Fibroblast of gingiva (primary cell): ENCODE results near the gene POMT1.
"Not testable (repeated sequence)": the region's sequence is repeated elsewhere in the genome, so short reads cannot be mapped to it uniquely, and the experiment has no call there.

Experiments
- DNase-seq: peaks from one replicate; pipeline ENCODE4 v3.0.0-alpha.2; 2011; ENCODE audit warnings: low read depth

POMT1 gene

DNA sequence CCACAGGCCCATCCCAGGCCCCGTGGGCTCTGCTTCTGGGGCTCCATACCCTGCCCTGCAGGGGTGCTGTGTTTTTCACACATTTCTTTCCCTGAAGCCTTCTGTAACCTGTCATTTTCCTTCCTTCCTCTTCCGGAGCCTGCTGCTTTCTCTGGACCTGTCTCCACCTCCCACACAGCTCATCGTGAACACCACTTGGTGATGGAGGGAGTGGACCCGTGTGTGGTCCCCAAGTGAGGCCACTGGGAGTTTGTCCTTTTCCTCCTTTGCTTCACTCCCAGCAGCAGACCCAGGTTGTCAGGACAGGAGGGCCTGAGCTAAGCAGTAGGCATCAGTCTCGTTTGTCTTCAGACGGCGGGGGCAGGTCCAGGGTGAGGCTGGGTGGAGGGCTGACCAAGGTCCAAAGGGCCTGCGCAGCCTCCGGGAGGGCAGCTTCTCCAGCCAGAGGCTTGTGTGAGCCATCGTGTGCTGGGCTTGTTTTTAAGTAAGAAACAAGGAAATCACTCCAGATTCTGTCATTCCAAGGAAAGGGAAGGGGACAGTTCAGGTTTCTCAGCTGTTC lies 5.8 kb upstream of the POMT1 start:
- no peak for DNase-seq

DNA sequence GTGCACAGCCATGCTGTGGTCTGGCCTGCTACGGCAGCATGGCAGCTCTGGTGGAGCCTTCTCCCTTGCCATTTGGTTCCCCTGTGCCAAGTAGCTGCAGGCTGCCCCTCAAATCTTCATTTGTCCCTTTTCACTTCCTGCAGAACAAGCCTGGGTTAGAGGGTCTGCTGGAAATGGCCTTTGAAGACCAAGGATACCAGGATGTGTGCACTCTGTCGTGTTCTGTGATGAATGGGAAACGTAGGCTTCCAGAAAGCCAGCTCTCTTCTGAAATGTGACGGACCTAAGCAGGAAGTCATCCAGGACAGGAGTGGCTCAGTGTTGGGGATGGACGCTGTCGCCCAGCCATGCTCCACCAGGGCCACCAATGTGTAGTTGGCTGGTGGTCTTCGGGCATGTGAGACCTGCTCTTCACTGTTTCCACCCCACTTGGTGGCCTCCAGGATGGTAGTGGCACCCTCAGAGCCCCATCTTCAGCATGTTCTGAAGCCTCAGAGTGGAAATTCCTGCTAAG lies 3.4 kb upstream of the POMT1 start:
- DNase-seq, result no peak

DNA sequence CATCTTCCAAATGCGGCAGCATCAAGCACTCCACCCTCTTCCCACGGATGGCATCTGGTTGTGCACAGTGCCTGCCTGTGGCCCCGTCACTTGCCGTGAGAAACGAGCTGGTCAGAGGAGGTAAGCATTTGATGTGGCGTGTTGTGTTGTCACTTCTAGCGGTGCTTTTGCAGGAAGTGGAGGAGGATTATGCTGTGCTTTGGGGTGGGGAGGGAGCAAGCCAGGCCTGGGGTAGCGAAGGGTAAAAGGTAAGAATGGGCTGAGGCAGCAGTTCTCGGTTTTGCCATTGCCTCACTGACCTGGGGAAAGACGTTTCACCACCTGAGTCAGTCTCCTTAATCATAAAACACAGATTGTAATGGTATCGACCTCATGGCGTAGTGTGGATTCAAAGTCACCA lies 2.3 kb upstream of the POMT1 start:
- DNase-seq, result no peak

DNA sequence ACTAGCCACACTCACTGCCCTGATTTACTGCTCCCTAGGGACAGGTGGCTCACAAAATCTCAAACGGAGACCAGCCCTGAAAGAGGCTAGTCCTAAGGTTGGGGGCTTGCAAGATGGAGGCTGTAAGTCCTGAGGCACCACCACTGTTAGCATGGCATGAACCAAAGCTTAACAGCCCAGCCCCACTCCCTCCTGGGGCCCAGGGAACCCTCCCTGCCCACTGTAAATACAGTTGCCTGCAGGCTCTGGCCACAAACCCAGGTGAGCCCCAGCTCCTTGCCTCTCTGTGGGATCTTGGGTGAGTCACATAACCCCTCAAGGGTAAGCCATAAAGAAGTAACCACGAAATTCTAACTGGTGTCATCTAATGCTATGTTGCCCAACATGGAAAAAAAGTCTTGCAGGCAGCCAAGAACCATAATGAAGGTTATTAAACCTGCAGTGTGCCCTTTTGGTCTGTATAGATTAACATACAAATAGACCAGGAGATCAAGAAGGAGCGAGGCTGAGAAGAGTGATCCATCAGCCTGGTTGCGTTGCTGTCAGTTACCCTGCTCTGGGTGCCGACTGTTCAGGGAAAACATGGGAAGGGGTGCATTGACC lies 1.7 kb upstream of the POMT1 start:
- peak; percentile 47 for DNase-seq

DNA sequence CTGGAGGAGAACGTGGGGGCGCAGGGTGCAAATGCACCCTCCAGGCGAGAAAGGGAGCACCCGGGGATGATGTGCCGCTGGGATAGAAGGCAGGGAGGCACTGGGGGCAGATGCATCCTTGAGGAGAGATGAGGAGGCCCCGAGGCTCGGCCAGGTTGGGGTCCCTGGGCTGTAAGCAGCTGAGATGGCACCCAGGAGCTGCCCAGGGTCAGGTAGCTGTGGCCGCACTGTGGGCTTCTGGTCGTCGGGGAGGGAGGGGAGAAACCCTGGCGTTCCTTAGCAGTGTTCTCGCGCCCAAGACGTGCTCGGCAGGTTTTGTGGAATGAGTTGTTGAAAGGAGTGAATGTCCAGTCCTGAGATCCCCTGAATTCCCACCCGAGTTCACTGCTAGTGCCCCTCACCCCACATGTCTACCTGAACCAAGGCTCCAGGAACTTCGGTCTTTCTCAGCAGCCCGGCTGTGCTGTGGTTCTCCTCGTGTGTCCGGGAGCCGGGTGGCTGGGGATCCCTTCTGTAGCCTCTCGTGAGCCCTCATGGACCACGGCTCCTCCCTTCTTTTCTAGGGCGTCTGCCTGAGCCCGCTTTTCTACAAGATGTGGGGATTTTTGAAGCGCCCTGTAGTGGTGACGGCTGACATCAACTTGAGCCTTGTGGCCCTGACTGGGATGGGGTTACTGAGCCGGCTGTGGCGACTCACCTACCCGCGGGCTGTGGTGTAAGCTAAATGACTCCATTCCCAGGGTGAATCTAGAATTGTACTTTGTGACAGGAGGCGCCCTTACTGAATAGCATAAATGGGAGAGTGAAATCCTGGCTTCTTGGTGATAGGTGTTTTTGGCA lies 1.1 kb downstream of the POMT1 start:
- no peak for DNase-seq

DNA sequence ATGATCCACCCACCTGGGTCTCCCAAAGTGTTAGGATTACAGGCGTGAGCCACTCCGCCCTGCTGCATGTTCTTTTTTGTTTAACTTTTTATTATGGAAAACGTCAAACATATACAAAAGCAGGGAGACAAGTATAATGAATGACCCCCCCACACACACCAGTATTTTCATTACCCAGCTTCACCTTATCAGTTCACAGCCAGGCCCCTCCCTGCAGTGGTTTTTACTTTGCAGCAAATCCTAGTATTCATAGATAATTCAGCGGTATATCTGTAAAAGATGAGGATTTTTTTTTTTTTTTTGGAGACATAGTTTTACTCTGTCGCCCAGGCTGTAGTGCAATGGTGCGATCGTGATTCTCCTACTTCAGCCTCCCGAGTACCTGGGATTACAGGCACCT lies 2.3 kb downstream of the POMT1 start:
- no peak for DNase-seq

DNA sequence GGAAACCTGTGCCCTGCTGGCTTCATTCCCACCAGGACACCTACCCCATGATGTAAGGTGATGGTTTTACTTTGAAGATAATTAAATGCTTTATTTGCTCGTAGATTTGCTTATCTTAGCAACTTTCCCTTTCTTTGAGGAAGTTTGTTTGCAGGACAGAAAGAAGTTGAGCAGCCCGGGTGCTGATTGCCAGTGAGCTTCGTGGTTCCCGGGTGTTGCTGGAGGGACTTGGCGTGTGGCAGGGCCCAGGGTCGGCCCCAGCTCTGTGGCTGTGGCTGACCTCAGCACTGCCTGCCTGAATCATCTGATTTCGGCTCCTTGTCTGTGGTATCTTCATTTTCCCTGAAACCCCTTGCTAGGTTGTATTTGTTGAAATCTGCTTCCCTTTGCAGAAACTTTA lies 8.7 kb downstream of the POMT1 start:
- DNase-seq, result no peak

DNA sequence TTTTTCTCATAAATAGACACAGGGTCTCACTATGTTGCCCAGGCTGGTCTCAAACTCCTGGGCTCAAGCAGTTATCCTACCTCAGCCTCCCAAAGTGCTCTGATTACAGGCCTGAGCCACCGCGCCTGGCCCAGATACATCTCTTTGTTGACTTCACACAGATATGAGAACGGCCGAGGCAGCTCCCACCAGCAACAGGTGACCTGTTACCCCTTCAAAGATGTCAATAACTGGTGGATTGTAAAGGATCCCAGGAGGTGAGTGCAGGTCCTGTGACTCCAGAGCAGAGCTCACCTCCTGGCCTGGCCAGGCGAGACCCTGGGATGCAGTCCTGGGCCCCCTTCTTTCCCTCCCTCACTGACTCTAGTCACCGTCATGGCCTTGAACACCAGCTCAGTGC lies 9.2 kb downstream of the POMT1 start:
- DNase-seq, result no peak

DNA sequence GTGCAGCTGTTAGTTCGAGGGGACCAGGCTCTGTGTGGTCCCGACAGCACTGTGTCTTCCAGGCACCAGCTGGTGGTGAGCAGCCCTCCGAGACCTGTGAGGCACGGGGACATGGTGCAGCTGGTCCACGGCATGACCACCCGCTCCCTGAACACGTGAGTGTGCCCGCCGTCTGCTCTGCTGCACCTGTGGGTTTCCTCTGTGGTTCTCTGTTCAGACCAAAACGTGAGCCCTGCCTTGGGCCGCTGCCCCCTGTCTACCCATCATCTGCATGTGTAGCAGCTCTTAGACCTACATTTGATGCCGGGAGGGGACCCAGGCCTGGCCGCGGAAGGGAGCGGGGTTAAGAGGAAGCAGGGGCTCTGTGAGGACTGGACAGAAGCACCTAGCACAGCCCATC lies 10.5 kb downstream of the POMT1 start:
- no peak for DNase-seq

DNA sequence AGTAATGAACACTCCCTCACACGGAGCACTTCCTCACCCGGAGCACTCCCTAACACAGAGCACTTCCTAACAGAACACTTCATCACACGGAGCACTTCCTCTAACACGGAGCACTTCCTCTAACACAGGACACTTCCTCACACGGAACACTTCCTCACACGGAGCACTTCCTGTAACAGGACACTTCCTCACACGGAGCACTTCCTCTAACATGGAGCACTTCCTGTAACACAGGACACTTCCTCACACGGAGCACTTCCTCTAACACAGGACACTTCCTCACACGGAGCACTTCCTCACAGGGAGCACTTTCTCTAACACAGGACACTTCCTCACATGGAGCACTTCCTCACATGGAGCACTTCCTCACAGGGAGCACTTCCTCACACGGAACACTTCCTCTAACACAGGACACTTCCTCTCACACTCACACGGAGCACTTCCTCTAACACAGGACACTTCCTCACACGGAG lies 12.9 kb downstream of the POMT1 start:
- DNase-seq, result not testable (repeated sequence)

DNA sequence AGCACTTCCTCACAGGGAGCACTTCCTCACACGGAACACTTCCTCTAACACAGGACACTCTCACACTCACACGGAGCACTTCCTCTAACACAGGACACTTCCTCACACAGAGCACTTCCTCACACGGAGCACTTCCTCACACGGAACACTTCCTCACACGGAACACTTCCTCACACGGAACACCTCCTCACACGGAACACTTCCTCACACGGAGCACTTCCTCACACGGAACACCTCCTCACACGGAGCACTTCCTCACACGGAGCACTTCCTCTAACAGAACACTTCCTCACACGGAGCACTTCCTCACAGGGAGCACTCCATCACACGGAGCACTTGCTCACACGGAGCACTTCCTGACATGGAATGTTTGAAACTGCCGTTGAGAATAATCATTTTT lies 13.4 kb downstream of the POMT1 start:
- no peak for DNase-seq

DNA sequence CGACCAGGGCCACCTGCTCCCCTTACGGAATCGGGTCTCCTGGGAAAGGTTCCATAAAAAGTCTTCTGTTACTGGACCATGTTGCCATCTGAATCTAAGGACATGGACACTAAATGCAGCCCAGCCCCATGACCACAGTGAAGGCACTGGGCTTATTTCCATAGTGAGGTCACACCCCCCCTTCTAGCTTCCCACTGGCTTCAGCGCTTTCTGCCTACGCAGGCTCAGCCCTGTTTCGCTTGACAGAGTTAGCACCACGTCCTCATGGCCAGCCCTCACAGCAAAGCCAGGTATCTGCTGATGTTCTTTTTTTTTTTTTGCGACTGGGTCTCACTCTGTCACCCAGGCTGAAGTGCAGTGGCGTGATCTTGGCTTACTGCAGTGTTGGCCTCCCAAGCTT lies 14.2 kb downstream of the POMT1 start:
- DNase-seq, result no peak

DNA sequence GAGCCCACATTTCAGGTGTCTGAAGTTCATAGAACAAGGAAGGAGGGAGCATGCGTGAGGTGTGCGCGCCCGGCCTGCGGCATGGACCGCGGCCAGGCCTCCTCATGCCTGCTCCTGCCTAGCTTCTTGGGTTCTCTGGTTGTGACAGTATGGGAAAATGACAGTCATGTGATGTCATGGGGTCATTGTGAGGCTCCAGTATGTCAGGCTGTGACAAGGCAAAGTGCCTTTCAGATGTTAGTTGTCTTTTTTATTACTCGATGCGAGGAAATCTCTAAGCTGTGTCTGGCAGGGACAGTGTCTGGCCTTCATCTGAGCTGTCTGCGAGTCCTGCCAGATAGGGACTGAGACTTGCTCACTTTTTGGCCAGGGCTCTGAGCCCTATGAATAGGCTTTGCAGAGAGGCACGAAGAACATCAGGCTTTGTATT lies 15.1 kb downstream of the POMT1 start:
- no peak for DNase-seq

DNA sequence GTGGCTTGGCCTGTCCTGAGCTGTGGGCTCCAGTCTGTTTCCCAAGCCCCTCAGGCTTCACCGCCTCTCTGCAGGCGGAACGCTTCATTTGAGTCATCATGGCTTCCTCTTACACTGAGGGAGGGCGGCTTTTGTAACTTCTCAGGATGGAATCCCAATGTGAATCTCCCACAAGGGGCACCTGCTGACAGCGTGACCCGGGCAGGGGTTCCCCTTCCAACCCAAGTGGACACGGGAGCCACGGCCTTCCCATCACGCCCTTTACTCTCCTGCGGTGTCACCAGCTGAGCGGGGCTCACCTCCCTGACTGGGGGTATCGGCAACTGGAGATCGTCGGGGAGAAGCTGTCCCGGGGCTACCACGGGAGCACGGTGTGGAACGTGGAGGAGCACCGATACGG lies 15.8 kb downstream of the POMT1 start:
- no peak for DNase-seq

DNA sequence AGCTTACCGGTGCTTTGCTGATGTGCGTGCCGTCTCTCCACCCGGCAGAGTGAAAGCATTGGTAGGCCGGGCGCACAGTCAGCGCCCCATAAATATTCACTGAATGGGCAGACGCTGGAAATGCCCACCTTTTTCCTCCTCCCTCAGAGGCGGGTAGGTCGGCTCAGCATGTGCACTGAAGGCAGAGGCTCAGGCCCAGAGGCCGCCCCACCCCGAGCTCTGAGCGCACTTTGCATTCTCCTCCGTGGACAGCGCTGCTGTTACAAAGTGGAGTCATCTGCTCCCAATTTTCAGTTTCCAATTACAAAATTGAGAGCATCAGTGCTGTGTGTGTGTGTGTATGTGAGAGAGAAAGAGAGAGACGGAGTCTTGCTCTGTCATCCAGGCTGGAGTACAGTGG lies 17.8 kb downstream of the POMT1 start:
- no peak for DNase-seq

DNA sequence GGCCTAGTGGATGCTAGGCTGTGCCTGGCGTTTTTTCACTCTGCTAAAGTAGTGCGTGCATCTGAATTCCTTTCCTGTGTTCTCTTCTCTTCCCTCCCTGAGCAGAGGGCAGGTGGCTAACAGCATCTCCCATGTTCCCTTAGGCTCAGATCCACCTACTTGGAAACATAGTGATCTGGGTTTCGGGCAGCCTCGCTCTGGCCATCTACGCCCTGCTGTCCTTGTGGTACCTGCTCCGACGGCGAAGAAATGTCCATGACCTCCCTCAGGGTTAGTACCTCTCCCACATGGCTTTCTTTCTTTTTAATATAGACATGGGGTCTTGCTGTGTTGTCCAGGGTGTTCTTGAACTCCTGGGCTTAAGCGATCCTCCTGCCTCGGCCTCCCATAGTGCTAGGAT lies 18.5 kb downstream of the POMT1 start:
- DNase-seq, result no peak

DNA sequence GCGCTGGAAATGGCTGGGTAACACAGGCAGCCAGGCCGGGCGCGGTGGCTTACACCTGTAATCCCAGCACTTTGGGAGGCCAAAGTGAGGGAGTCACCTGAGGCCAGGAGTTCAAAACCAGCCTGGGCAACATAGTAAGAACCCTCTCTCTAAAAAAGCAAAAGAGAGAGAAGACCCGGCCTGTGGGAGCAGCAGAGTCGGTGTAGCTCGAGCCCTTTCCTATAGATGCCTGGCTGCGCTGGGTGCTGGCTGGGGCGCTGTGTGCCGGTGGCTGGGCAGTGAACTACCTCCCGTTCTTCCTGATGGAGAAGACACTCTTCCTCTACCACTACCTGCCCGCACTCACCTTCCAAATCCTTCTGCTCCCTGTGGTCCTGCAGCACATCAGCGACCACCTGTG lies 19.1 kb downstream of the POMT1 start:
- DNase-seq, result no peak

DNA sequence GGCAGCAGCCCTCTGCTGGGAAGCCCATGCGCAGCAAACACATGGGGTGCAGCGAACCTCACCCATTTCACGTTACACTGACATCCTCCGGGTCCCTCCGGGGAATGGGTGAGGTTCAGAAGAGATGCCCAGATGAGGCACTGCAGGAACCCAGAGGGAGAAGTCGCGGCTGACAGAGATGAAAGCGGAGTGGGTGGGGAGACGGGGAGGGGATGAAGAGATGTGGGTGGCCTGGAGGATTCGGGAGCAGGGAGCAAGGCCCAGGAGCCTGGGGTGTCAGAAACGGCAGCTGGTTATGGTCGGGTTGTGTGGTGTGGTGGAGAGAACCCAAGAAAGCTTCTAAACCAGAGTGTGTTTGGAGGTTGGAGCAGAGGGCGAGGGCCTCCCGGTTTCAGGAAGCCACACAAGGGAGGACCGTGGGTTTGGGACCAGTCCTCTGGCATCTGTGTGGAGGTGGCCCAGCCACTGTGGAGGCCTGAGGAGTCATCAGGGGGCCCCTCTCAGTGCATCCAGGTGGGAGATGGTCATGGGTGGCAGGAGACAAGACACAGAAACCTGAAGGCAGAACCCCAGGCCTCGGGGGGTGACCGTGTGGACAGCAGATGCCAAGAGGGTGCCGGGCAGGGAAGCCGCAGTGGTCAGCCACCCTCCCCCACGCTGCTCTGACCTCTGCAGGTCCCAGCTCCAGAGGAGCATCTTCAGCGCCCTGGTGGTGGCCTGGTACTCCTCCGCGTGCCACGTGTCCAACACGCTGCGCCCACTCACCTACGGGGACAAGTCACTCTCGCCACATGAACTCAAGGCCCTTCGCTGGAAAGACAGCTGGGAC lies 19.8 kb downstream of the POMT1 start:
- DNase-seq, result no peak

DNA sequence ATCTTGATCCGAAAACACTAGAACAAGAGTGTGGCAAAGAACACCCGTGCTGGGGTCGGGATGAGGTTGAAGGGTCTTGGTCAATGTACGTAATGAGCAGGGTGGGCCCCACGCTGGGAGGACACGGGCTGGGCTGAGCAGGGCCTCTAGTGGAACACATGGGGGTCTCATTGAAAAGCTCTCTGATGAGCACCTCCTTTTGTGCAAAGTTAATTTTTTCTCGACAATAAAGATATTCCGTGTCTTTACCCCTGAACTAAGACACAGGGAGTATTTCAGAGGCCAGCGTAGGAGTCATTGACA lies 20.3 kb downstream of the POMT1 start:
- no peak for DNase-seq

DNA sequence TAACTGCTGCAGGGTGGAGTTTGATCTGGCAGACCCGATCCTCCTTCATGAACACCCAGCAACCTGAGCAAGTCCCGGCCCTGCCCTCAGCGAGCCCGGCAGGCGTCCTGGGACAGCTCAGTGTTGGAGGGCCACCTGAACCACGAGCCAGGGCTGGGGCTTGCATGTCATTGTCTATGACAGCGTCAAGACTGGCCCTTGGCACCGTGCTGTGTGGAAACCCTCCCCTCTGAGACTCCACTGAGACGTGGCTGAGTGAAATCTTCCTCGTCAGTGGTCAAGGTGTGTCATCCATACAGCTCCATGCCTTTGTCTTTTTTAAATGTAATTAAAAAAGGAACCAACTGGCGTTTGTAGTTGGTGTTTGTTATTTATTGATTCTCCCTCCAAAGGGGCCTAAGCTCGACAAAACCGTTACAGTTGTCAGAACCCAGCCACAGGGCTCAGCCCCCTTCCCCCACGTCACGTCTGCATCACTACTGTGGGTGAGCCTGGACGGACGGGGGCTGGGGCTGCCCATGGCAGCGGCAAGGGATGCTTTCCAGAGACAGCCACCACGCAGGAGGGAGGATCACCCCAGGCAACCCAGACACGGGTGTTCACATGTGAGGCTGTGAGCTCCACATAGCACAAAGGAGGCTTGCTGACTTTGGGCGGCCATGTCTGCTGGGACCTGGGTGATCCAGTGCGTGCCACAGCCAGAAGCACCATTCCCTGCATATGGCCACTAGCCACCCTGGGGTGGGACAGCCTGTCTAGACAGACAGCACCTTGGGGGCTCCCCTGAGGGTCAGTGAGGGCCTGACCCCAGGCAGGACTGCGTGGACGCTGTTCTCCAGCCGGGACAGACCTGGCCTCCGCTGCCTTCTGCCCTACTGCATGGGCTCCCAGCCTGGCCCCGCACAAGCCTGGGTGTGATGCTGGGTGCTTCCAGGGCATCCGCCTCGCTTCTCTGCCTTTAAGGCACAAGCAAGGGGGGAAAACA lies 21.0 kb downstream of the POMT1 start:
- DNase-seq, result no peak

DNA sequence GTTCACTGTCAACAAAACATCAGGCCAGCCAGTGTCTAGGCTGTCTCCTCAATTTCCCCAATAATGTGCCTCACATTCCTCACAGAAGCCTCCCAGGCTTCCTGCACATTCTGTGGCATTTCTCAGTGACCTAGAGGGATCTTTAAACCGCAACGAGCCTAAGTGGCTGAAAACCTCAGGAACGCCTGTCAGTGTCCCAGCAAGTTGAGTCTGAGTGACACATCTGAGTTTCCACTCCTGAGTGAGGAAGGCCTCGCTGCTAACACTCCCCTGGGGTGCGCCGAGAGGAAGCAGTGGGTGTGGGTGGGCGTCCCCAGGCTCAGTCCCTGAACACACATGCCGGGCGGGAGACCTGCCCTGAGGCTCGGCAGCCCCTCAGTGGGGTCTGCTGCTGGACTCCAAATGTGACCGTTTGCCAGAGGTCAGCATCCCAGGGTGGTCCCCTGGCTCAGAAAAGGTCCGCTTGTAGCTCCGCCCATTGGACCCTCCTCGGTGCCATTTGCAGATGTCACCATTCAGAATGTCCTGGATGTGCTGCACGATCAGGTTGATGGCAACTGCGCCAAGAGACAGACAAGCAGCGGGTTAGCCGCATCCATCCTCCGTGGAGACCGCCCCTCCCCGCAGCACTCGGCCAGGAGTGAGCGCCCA lies 22.1 kb downstream of the POMT1 start:
- DNase-seq, result no peak
